ENCODE measurements around the gene TBC1D7. TPM values are rescaled to one million over a fixed set of nuclear protein-coding genes. Genes with fewer than 3 reads are reported as not detected.

The TBC1D7 gene
- total and polyA plus RNA-seq, 2 of the 4 experiments (the other 2 are of a cell fraction) = 14.3 to 22.6 TPM

- no peak overlapping the region for H2AK5ac ChIP-seq (ENCODE audit: low read depth, low read length)
- no peak overlapping the region for H3K14ac ChIP-seq (replicated peaks; ENCODE audit: low read depth, low read length)
- no peak overlapping the region for H3K56ac ChIP-seq (ENCODE audit: extremely low read depth, insufficient read depth, low read length)
- in situ Hi-C loops (cut with MboI; ENCODE audit: low sequenced_read_pairs) (no loop called here), dilution Hi-C loops (cut with HindIII; ENCODE audit: low sequenced_read_pairs, unreplicated experiment) (no loop called here), intact Hi-C loops (cut with micrococcal nuclease) (no loop called here)
- no peaks in the 10 kb centered on the region for H3K9me1 ChIP-seq (ENCODE audit: insufficient read depth, low read length)
- 80% methylated on average over 1 of the region's 9 CpGs; no CpG with 5 or more reads in 1 of the 2 experiments for WGBS, 2 experiments (ENCODE audit: extremely low coverage in 2 of 2, insufficient read length in 1 of 2)
- no peak overlapping the region for H3K27ac ChIP-seq (ENCODE audit: insufficient read depth, low read length)
- H2BK5ac ChIP-seq (ENCODE audit: low read depth, low read length, poor library complexity, severe bottlenecking) = no peak overlapping the region
- H3K9ac ChIP-seq (ENCODE audit: low read depth, low read length) = no peak overlapping the region
- H3K4me2 ChIP-seq (ENCODE audit: low read depth, low read length) = no peak overlapping the region
- H3K27me3 ChIP-seq (ENCODE audit: control insufficient read depth, insufficient read depth, low read length) = no peaks in the 10 kb centered on the region
- H2AK9ac ChIP-seq (replicated peaks; ENCODE audit: low read depth, low read length, poor library complexity) = no peak overlapping the region
- no peak overlapping the region for H4K5ac ChIP-seq (ENCODE audit: low read depth, low read length)
- no peak overlapping the region for H3K23ac ChIP-seq (ENCODE audit: low read depth, low read length)
- H4K91ac ChIP-seq (ENCODE audit: insufficient read depth, low read depth, low read length) = no peak overlapping the region
- ATAC-seq (ENCODE audit: low read depth) (no peak), DNase-seq (no peak)
- H3K4me3 ChIP-seq (ENCODE audit: insufficient read depth, low read depth, low read length) = no peak overlapping the region
- no peaks in the 10 kb centered on the region for H3K4me1 ChIP-seq (ENCODE audit: control insufficient read depth, insufficient read depth, low read length)
- H4K20me1 ChIP-seq (ENCODE audit: insufficient read depth, low read length) = no peaks in the 10 kb centered on the region
- no peak overlapping the region for H3K18ac ChIP-seq (ENCODE audit: low read depth, low read length)
- POLR2A ChIA-PET (ENCODE audit: unreplicated experiment) = no interaction called here
- TF ChIP-seq MAFK (IDR thresholded peaks at IDR 0.05; ENCODE audit: low read depth, low read length) (no peak), NFE2L2 (IDR thresholded peaks at IDR 0.05; ENCODE audit: low read depth, low read length) (no peak), POLR2A (IDR thresholded peaks at IDR 0.05; ENCODE audit: low read depth, low read length) (no peak), RFX5 (IDR thresholded peaks at IDR 0.05; ENCODE audit: low read depth, low read length) (no peak), RCOR1 (IDR thresholded peaks at IDR 0.05; ENCODE audit: insufficient replicate concordance, low read length) (no peak), MAZ (IDR thresholded peaks at IDR 0.05; ENCODE audit: borderline replicate concordance, low read depth, low read length) (no peak), MXI1 (IDR thresholded peaks at IDR 0.05; ENCODE audit: borderline replicate concordance, low read depth, low read length) (no peak)
- H2BK20ac ChIP-seq (ENCODE audit: low read depth, low read length) = no peak overlapping the region
- H2BK15ac ChIP-seq (ENCODE audit: low read depth, low read length) = no peak overlapping the region
- no peaks in the 10 kb centered on the region; the same call in 1 of the 2 replicates for H3K9me3 ChIP-seq (ENCODE audit: control insufficient read depth, insufficient read depth, low read length)
- H2AFZ ChIP-seq (replicated peaks; ENCODE audit: low read length, poor library complexity) = no peak overlapping the region
- no peak overlapping the region for H3K4ac ChIP-seq (ENCODE audit: low read depth, low read length)
- H2BK120ac ChIP-seq (ENCODE audit: low read depth, low read length) = no peak overlapping the region
- no peaks in the 10 kb centered on the region for H3K36me3 ChIP-seq (ENCODE audit: control insufficient read depth, insufficient read depth, low read length)
- BruUV-seq (replicated peaks) = no TSS peak
- CTCF ChIA-PET = no interaction called here
- no peaks in the 10 kb centered on the region for H3K79me1 ChIP-seq (ENCODE audit: low read depth in 1 of 2, low read length in 2 of 2)
- no peak overlapping the region for H4K8ac ChIP-seq (ENCODE audit: low read depth in 2 of 2, low read length in 2 of 2)
Measured at GRCh38 chr6:13281686-13282085, 46.7 kb downstream of the TBC1D7 start.
